Measurements from ENCODE around the gene CFTR.

- TF ChIP-seq CTCF (IDR thresholded peaks at IDR 0.05) (peak; percentile 57), EZH2phosphoT487 (IDR thresholded peaks at IDR 0.05) (no peak), EZH2 (IDR thresholded peaks at IDR 0.05) (no peak)
These were observed 190.0 kb downstream of the CFTR start for GRCh38 chr7:117669818-117670217.

Measured in neural progenitor cell (in vitro differentiated cells).